OCI-LY7 (cell line): Measurements from ENCODE around the gene SFXN5. TPM values are rescaled to one million over a fixed set of nuclear protein-coding genes. Genes with fewer than 3 reads are reported as not detected.

Source experiments
- BruUV-seq: library from RNA; stranded (reverse); fragments of 400-500 nt; replicated peaks from 2 replicates; lab custom pipeline; 2021; lab: Mats Ljungman, UMichigan
- CTCF ChIA-PET: fragments of 300-600 bp; sonication (Branson Sonifier 250); formaldehyde crosslinking; loops from one replicate; lab custom pipeline; 2022; ENCODE audit warnings: antibody characterized with exemption; ENCODE audit not compliant: unreplicated experiment; lab: Charles Lee
- POLR2A ChIA-PET: fragments of 300-600 bp; sonication (Branson Sonifier 250); formaldehyde crosslinking; loops from one replicate; lab custom pipeline; 2022; ENCODE audit warnings: antibody characterized with exemption; lab: Charles Lee
- DNase-seq: peaks from one replicate; pipeline ENCODE4 v3.0.0-alpha.2; 2015; ENCODE audit warnings: low spot score
- H2AFZ ChIP-seq: fragments of 200-600 bp; sonication (generic), shearing (Covaris generic); 2 replicates; pipeline ENCODE4 v1.6.1; 2014; ENCODE audit warnings: mild to moderate bottlenecking, antibody characterized with exemption, low read length, moderate library complexity
- H3K27ac ChIP-seq: fragments of 200-600 bp; sonication (generic); 2 replicates; pipeline ENCODE4 v1.5.1; 2014; ENCODE audit warnings: mixed run types, low read depth, mild to moderate bottlenecking, moderate library complexity, low read length, inconsistent platforms; ENCODE audit not compliant: poor library complexity, severe bottlenecking
- H3K36me3 ChIP-seq: fragments of 200-600 bp; sonication (generic); 2 replicates; pipeline ENCODE4 v1.6.1; 2014; ENCODE audit warnings: mild to moderate bottlenecking, antibody characterized with exemption, low read length, moderate library complexity, mixed read lengths; ENCODE audit not compliant: insufficient read depth
- H3K4me1 ChIP-seq: fragments of 200-600 bp; sonication (generic); 2 replicates; pipeline ENCODE4 v1.5.1; 2014; ENCODE audit warnings: mild to moderate bottlenecking, low read length; ENCODE audit not compliant: insufficient read depth, poor library complexity, severe bottlenecking
- H3K4me2 ChIP-seq: fragments of 200-600 bp; sonication (generic); 2 replicates; pipeline ENCODE4 v1.6.1; 2014; ENCODE audit warnings: mild to moderate bottlenecking, low read length
- H3K4me3 ChIP-seq: fragments of 200-600 bp; sonication (generic); 2 replicates; pipeline ENCODE4 v1.5.1; 2014; ENCODE audit warnings: mild to moderate bottlenecking, low read depth, low read length; ENCODE audit not compliant: poor library complexity, severe bottlenecking
- H3K79me2 ChIP-seq: fragments of 200-600 bp; sonication (generic); 2 replicates; pipeline ENCODE4 v1.6.1; 2016; ENCODE audit warnings: low read depth, mild to moderate bottlenecking, low read length, moderate library complexity, mixed read lengths; ENCODE audit not compliant: insufficient read depth
- H3K9me2 ChIP-seq: fragments of 200-600 bp; sonication (generic); 2 replicates; pipeline ENCODE4 v1.6.1; 2016; ENCODE audit warnings: mild to moderate bottlenecking, low read length, mixed read lengths; ENCODE audit not compliant: insufficient read depth
- H3K9me3 ChIP-seq: fragments of 200-600 bp; sonication (generic); 2 replicates; pipeline ENCODE4 v1.6.1; 2014; ENCODE audit warnings: mild to moderate bottlenecking, mixed run types, low read length, mixed read lengths
- H4K20me1 ChIP-seq: fragments of 200-600 bp; sonication (generic); 2 replicates; pipeline ENCODE4 v1.6.1; 2014; ENCODE audit warnings: mild to moderate bottlenecking, antibody characterized with exemption, low read length, moderate library complexity, mixed read lengths; ENCODE audit not compliant: insufficient read depth
- CTCF ChIP-seq: fragments of 200-600 bp; sonication (generic); conservative IDR thresholded peaks from 2 replicates; pipeline ENCODE4 v1.5.1; 2014; ENCODE audit warnings: mild to moderate bottlenecking, antibody characterized with exemption, low read length, moderate library complexity, mixed read lengths
- EZH2phosphoT487 ChIP-seq: fragments of 200-600 bp; sonication (generic); IDR thresholded peaks from 2 replicates; pipeline ENCODE4 v1.6.1; 2018; ENCODE audit warnings: low read depth, borderline replicate concordance, mild to moderate bottlenecking, mixed run types, antibody characterized with exemption, low read length, moderate library complexity, mixed read lengths
- intact Hi-C: fragments of 100-400 bp; cut with micrococcal nuclease; formaldehyde crosslinking; loops from one replicate; pipeline ENCODE4 v1.10.0; 2022; ENCODE audit not compliant: unreplicated experiment
- total RNA-seq, 2 experiments: library from RNA; depleted of rRNA in 1 of 2; stranded (reverse); fragments of >200 nt in 1 of 2; shearing (Covaris generic) in 1 of 2; gene quantifications; 2 replicates each; pipeline ENCODE4 v1.2.3, GENCODE V29; 2014 to 2022

Gene SFXN5
- total RNA-seq, 2 experiments from 2014 or later, result 4.5 to 10.5 TPM

- POLR2A ChIA-PET, result no interaction called here
- Histone ChIP-seq H3K4me3 (no peak overlapping the region), H3K4me2 (peak overlapping the region; percentile 26; the same call in 1 of the 2 replicates), H3K79me2 (no peaks in the 10 kb centered on the region), H3K36me3 (no peaks in the 10 kb centered on the region), H2AFZ (no peak overlapping the region), H4K20me1 (no peaks in the 10 kb centered on the region), H3K4me1 (peaks cover 21% of the 10 kb centered on the region), H3K27ac (peak overlapping the region; percentile 36), H3K9me2 (no peaks in the 10 kb centered on the region), H3K9me3 (no peaks in the 10 kb centered on the region)
- TF ChIP-seq CTCF (0 out of 2 replicates have a peak, but pooled peaks have one; percentile 34), EZH2phosphoT487 (no peak)
- intact Hi-C loops, result no loop called here
- DNase-seq, result no peak
- CTCF ChIA-PET, result no interaction called here
- BruUV-seq, result no TSS peak
Measured at GRCh38 chr2:72952110-72952823, 119.2 kb downstream of the SFXN5 start.

- Histone ChIP-seq H3K9me2 (no peaks in the 10 kb centered on the region), H3K27ac (peak overlapping the region; percentile 36), H3K79me2 (no peaks in the 10 kb centered on the region), H3K4me2 (peak overlapping the region; percentile 26; the same call in 1 of the 2 replicates), H3K9me3 (no peaks in the 10 kb centered on the region), H4K20me1 (no peaks in the 10 kb centered on the region), H3K36me3 (no peaks in the 10 kb centered on the region), H2AFZ (no peak overlapping the region), H3K4me1 (peaks cover 21% of the 10 kb centered on the region), H3K4me3 (no peak overlapping the region)
- BruUV-seq, result no TSS peak
- peak; percentile 58 for DNase-seq
- POLR2A ChIA-PET, result no interaction called here
- CTCF ChIA-PET, result interaction anchor here (0.5 kb wide), 1 partner anchor 19 kb away, joined by 3 read pairs; no protein-coding TSS in a partner anchor
- intact Hi-C loops, result no loop called here
- TF ChIP-seq CTCF, result no peak
- no peak for TF ChIP-seq EZH2phosphoT487
Measured at GRCh38 chr2:72951303-72952095, 120.0 kb downstream of the SFXN5 start.
